Suprapubic skin (tissue), 4 donors: ENCODE data around the gene SLC2A5. TPM values are rescaled to one million over a fixed set of nuclear protein-coding genes. Genes with fewer than 3 reads are reported as not detected.

Experiments used
- DNase-seq, 2 donors: peaks; one replicate each; pipeline ENCODE4 v3.0.0-alpha.2; 2019; ENCODE audit warnings: low spot score in 2 of 2
- H3K27ac ChIP-seq: fragments of 200-600 bp; sonication (generic); one replicate; pipeline ENCODE4 v1.5.1; 2019
- H3K27me3 ChIP-seq: fragments of 200-600 bp; sonication (generic); one replicate; pipeline ENCODE4 v1.5.1; 2019
- H3K36me3 ChIP-seq: fragments of 200-600 bp; sonication (generic); one replicate; pipeline ENCODE4 v1.5.1; 2019
- H3K4me1 ChIP-seq: fragments of 200-600 bp; sonication (generic); one replicate; pipeline ENCODE4 v1.5.1; 2019
- H3K4me3 ChIP-seq: fragments of 200-600 bp; sonication (generic); one replicate; pipeline ENCODE4 v1.5.1; 2019; ENCODE audit warnings: mild to moderate bottlenecking
- H3K9me3 ChIP-seq: fragments of 200-600 bp; sonication (generic); one replicate; pipeline ENCODE4 v1.5.1; 2019
- EP300 ChIP-seq: sonication (generic); formaldehyde crosslinking; IDR thresholded peaks from one replicate; pipeline ENCODE4 v1.6.1; 2017; ENCODE audit warnings: antibody characterized with exemption
- POLR2A ChIP-seq, 2 donors: fragments of 450-650 bp; IDR thresholded peaks; one replicate each; pipeline ENCODE4 v1.6.1; 2017; ENCODE audit warnings: antibody characterized with exemption in 2 of 2, mild to moderate bottlenecking in 2 of 2, moderate library complexity in 2 of 2
- POLR2AphosphoS5 ChIP-seq, 3 donors: sonication (generic); formaldehyde crosslinking; IDR thresholded peaks; one replicate each; pipeline ENCODE4 v1.6.1; 2017; ENCODE audit warnings: antibody characterized with exemption in 3 of 3
- WGBS: methylation state at CpG from one replicate; pipeline ENCODE4 v1.1.5; 2018; 5-methylcytosine and 5-hydroxymethylcytosine counted together
- total RNA-seq, 4 donors: library from RNA; depleted of rRNA; stranded (reverse); fragments of >200 nt; gene quantifications; one replicate each; pipeline ENCODE4 v1.1.0, GENCODE V29; 2016
- TF ChIP-seq, protein P1 (sequence below), 2 donors: fragments of 200-600 bp in 1 of 2; fragments of 450-650 bp in 1 of 2; sonication (generic) in 1 of 2; IDR thresholded peaks; one replicate each; pipeline ENCODE4 v1.5.1; 2016 to 2019; ENCODE audit warnings: antibody characterized with exemption in 2 of 2, mild to moderate bottlenecking in 1 of 2, moderate library complexity in 1 of 2

The SLC2A5 gene
- total RNA-seq, 4 donors from 2014 or later: 3.3 to 6.5 (median 3.8) TPM

DNA sequence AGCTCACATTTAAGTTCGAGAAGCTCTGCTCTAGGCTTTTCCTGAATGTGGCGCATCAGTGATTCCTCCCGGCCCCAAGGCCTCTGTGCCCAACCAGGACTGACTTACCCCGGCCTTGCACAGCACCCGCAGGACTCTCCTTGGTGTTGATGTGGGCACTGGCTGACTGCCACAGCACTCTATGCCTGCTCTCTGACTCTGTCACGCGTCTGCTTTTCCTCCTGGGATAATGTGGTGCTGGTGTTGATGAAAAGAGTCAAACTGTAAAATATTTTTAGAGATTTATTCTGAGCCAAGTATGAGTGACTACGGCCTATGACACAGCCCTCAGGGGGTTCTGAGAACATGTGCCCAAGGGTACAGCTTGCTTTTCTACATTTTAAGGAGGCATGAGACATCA lies 15.5 kb upstream of the SLC2A5 start:
- H3K27ac ChIP-seq: no peak overlapping the region
- TF ChIP-seq POLR2A (IDR thresholded peaks at IDR 0.05): no peak
- no peak for TF ChIP-seq EP300
- TF ChIP-seq POLR2AphosphoS5 (IDR thresholded peaks at IDR 0.05): no peak
- TF ChIP-seq, protein P1, sequence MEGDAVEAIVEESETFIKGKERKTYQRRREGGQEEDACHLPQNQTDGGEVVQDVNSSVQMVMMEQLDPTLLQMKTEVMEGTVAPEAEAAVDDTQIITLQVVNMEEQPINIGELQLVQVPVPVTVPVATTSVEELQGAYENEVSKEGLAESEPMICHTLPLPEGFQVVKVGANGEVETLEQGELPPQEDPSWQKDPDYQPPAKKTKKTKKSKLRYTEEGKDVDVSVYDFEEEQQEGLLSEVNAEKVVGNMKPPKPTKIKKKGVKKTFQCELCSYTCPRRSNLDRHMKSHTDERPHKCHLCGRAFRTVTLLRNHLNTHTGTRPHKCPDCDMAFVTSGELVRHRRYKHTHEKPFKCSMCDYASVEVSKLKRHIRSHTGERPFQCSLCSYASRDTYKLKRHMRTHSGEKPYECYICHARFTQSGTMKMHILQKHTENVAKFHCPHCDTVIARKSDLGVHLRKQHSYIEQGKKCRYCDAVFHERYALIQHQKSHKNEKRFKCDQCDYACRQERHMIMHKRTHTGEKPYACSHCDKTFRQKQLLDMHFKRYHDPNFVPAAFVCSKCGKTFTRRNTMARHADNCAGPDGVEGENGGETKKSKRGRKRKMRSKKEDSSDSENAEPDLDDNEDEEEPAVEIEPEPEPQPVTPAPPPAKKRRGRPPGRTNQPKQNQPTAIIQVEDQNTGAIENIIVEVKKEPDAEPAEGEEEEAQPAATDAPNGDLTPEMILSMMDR (IDR thresholded peaks at IDR 0.05): no peak
- no peak for DNase-seq
- H3K27me3 ChIP-seq: no peaks in the 10 kb centered on the region
- H3K4me1 ChIP-seq: peaks cover 27% of the 10 kb centered on the region
- H3K4me3 ChIP-seq: no peak overlapping the region
- 51% methylated on average over 8 of the region's 8 CpGs for WGBS
- H3K36me3 ChIP-seq: no peaks in the 10 kb centered on the region
- no peaks in the 10 kb centered on the region for H3K9me3 ChIP-seq

DNA sequence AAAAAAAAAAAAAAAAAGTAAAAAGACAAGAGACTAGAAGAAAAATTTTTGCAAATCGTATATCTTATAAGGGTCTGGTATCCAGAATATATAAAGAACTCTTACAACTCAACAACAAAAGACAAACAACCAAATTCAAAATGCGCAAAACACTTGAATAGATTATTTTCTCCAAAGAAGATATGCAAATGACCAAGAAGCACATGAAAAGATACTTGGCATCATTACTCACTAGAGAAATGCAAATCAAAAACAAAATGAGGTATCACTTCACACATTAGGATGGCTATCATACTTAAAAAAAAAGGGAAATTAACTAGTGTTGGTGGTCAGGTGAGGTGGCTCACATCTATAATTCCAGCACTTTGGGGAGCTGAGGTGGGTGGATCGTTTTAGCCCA lies 12.0 kb upstream of the SLC2A5 start:
- 72% methylated on average over 3 of the region's 3 CpGs for WGBS
- TF ChIP-seq POLR2A (IDR thresholded peaks at IDR 0.05): no peak
- no peak for TF ChIP-seq EP300
- TF ChIP-seq, protein P1 (IDR thresholded peaks at IDR 0.05): no peak
- no peak for TF ChIP-seq POLR2AphosphoS5 (IDR thresholded peaks at IDR 0.05)
- H3K4me3 ChIP-seq: no peak overlapping the region
- no peaks in the 10 kb centered on the region for H3K9me3 ChIP-seq
- DNase-seq: no peak
- no peak overlapping the region for H3K27ac ChIP-seq
- no peaks in the 10 kb centered on the region for H3K27me3 ChIP-seq
- H3K4me1 ChIP-seq: peaks cover 25% of the 10 kb centered on the region
- H3K36me3 ChIP-seq: no peaks in the 10 kb centered on the region

DNA sequence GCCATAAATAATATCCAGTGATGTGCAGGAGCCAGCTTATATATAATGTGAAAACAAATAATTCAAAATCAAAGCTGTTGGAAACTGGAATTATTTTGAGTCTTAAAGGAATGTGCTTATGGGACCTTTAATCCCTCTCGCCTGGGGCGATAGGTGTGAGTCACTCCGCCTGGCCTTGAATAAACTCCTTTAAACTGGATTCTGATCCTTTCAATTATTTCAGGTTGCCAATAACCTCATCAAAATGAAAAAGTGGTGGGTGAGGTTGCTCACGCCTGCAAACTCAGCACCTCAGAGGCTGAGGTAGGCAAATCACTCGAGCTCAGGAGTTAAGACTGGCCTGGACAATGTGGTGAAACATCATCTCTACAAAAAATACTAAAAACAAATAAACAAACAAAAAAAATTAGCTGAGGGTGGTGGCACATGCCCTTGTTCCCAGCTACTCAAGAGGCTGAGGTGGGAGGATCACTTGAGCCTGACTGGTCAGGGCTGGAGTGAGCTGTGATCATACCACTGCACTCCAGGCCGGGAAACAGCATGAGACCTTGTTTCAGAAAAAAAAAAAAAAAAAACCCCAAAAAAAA lies 11.4 kb upstream of the SLC2A5 start:
- H3K27ac ChIP-seq: no peak overlapping the region
- no peaks in the 10 kb centered on the region for H3K27me3 ChIP-seq
- no peaks in the 10 kb centered on the region for H3K36me3 ChIP-seq
- WGBS: 52% methylated on average over 6 of the region's 6 CpGs
- no peak overlapping the region for H3K4me3 ChIP-seq
- no peak for DNase-seq
- H3K9me3 ChIP-seq: no peaks in the 10 kb centered on the region
- H3K4me1 ChIP-seq: peaks cover 20% of the 10 kb centered on the region
- TF ChIP-seq, protein P1 (IDR thresholded peaks at IDR 0.05): no peak
- TF ChIP-seq EP300 (no peak), POLR2AphosphoS5 (IDR thresholded peaks at IDR 0.05) (no peak), POLR2A (IDR thresholded peaks at IDR 0.05) (no peak)

DNA sequence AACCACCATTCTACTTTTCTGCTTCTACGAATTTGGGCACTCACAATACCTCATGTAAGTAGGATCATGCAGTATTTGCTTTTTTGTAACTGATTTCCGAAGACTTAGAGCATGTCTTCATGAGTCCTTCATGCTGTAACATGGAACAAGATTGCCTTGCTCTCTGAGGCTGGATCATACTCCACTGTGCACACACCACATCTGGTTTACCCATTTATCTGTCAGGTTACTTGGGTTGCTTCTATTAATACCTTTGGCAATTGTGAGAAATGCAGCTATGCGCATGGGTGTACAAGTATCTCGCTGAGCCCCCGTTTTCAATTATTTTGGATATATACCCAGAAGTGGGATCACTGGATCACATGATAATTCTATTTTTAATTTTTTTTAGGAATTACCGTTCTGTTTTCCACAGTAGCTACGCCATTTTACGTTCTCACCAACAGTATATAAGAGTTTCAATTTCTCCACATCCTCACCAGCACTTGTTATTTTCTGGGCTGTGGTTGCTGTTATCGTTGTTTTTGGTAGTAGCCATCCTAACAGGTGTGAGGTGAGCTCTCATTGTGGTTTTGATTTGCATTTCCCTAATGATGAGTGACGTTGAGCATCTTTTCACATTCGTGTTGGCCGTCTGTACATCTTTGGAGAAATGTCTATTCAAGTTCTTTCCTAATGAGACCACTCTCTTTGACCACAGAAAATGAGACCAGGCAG lies 10.7 kb upstream of the SLC2A5 start:
- TF ChIP-seq POLR2A (IDR thresholded peaks at IDR 0.05): no peak
- no peak for TF ChIP-seq POLR2AphosphoS5 (IDR thresholded peaks at IDR 0.05)
- TF ChIP-seq EP300: no peak
- TF ChIP-seq, protein P1 (IDR thresholded peaks at IDR 0.05): no peak
- H3K27me3 ChIP-seq: no peaks in the 10 kb centered on the region
- no peaks in the 10 kb centered on the region for H3K36me3 ChIP-seq
- 62% methylated on average over 12 of the region's 12 CpGs for WGBS
- H3K4me3 ChIP-seq: no peak overlapping the region
- H3K27ac ChIP-seq: no peak overlapping the region
- no peak for DNase-seq
- H3K4me1 ChIP-seq: peaks cover 16% of the 10 kb centered on the region
- no peaks in the 10 kb centered on the region for H3K9me3 ChIP-seq

- Histone ChIP-seq H3K4me3 (no peak overlapping the region), H3K4me1 (peaks cover 12% of the 10 kb centered on the region), H3K27me3 (no peaks in the 10 kb centered on the region), H3K9me3 (no peaks in the 10 kb centered on the region), H3K27ac (no peak overlapping the region), H3K36me3 (no peaks in the 10 kb centered on the region)
- 50% methylated on average over 19 of the region's 19 CpGs for WGBS
- TF ChIP-seq, protein P1 (IDR thresholded peaks at IDR 0.05): no peak
- TF ChIP-seq POLR2A (IDR thresholded peaks at IDR 0.05) (no peak), EP300 (no peak), POLR2AphosphoS5 (IDR thresholded peaks at IDR 0.05) (no peak)
- no peak for DNase-seq
Measured at GRCh38 chr1:9078752-9079500, 9.5 kb upstream of the SLC2A5 start.
